ENCODE measurements around the gene SNX24. TPM values are rescaled to one million over a fixed set of nuclear protein-coding genes. Genes with fewer than 3 reads are reported as not detected.

Gene SNX24
- total RNA-seq, 1 donor from 2014 or later = 14.7 TPM

Small RNA genes within 50 kb of the gene (small RNA-seq; reads per million reads assigned to genes)
- gene RN7SL689P = not detected

Other genes with a start within 250 kb of the SNX24 start
- gene SNX2, start 70.5 kb upstream of the SNX24 start, total RNA-seq = 49.7 TPM
- 2.9 TPM for gene PPIC, start 191.1 kb downstream of the SNX24 start, total RNA-seq
- gene PRDM6, start 243.6 kb downstream of the SNX24 start, total RNA-seq = 0.41 TPM